Calu3 (cell line): ENCODE results near the gene MTHFD1. TPM values are rescaled to one million over a fixed set of nuclear protein-coding genes. Genes with fewer than 3 reads are reported as not detected.
A peak's percentile ranks its signal among the peaks of the same experiment; 100 is the strongest.

Source experiments
- BruUV-seq: library from RNA; stranded (reverse); fragments of 400-500 nt; replicated peaks from 2 replicates; lab custom pipeline; 2021; lab: Mats Ljungman, UMichigan
- CTCF ChIA-PET: fragments of 300-600 bp; sonication (Branson Sonifier 250); formaldehyde crosslinking; loops from one replicate; lab custom pipeline; 2022; ENCODE audit warnings: antibody characterized with exemption; lab: Charles Lee
- DNase-seq: peaks from one replicate; pipeline ENCODE4 v3.0.0; 2022
- H3K27ac Mint-ChIP-seq: one replicate; pipeline ENCODE4 v1.8.0; 2022; ENCODE audit warnings: mixed read lengths; ENCODE audit not compliant: unreplicated experiment
- H3K27me3 Mint-ChIP-seq: one replicate; pipeline ENCODE4 v1.8.0; 2022; ENCODE audit warnings: mixed read lengths; ENCODE audit not compliant: unreplicated experiment
- H3K36me3 Mint-ChIP-seq: one replicate; pipeline ENCODE4 v1.8.0; 2022; ENCODE audit warnings: mild to moderate bottlenecking, moderate library complexity, mixed read lengths; ENCODE audit not compliant: insufficient read depth, unreplicated experiment
- H3K4me1 Mint-ChIP-seq: one replicate; pipeline ENCODE4 v1.8.0; 2022; ENCODE audit warnings: mild to moderate bottlenecking, low read depth, mixed read lengths; ENCODE audit not compliant: unreplicated experiment
- H3K4me3 Mint-ChIP-seq: one replicate; pipeline ENCODE4 v1.8.0; 2022; ENCODE audit warnings: mild to moderate bottlenecking, low read depth, moderate library complexity, mixed read lengths; ENCODE audit not compliant: unreplicated experiment
- H3K9me3 Mint-ChIP-seq: one replicate; pipeline ENCODE4 v1.8.0; 2022; ENCODE audit warnings: low read depth, mixed read lengths; ENCODE audit not compliant: unreplicated experiment
- CTCF ChIP-seq: fragments of 200-600 bp; IDR thresholded peaks from one replicate; pipeline ENCODE4 v1.8.0; 2022; ENCODE audit warnings: antibody characterized with exemption; ENCODE audit not compliant: unreplicated experiment
- intact Hi-C: fragments of 100-400 bp; cut with micrococcal nuclease; formaldehyde crosslinking; loops from one replicate; pipeline ENCODE4 v1.10.0; 2022; ENCODE audit not compliant: unreplicated experiment
- total RNA-seq: library from RNA; stranded (reverse); gene quantifications from 2 replicates; pipeline ENCODE4 v1.2.3, GENCODE V29; 2022

Gene MTHFD1
- total RNA-seq, 1 experiment from 2014 or later = 164 TPM

DNA sequence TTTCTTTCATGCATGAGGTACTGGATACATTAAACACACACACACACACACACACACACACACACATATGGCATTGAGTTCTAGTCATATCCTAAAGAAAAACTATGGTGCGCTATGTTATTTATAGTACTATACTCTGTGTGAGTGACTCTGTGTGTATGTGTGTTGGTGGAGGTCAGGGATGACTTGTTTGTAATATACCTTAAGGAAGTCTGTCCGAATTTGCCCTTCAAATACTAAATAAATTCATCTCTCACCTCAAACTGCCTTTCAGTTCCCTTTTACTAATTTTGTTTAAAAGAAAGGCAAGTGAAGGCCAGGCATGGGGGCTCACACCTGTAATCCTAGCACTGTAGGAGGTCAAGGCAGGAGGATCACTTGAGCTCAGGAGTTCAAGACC lies 75.0 kb downstream of the MTHFD1 start:
- CTCF ChIA-PET = interaction anchor here (0.6 kb wide), 1 partner anchor 295 kb away, joined by 3 read pairs; no protein-coding TSS in a partner anchor
- no peak for TF ChIP-seq CTCF
- no peak overlapping the region for H3K27ac Mint-ChIP-seq
- intact Hi-C loops = no loop called here
- no peaks in the 10 kb centered on the region for H3K4me1 Mint-ChIP-seq
- DNase-seq = no peak
- no peak overlapping the region for H3K4me3 Mint-ChIP-seq
- H3K36me3 Mint-ChIP-seq = peaks cover 31% of the 10 kb centered on the region
- H3K9me3 Mint-ChIP-seq = no peaks in the 10 kb centered on the region
- no peaks in the 10 kb centered on the region for H3K27me3 Mint-ChIP-seq
- no TSS peak for BruUV-seq

DNA sequence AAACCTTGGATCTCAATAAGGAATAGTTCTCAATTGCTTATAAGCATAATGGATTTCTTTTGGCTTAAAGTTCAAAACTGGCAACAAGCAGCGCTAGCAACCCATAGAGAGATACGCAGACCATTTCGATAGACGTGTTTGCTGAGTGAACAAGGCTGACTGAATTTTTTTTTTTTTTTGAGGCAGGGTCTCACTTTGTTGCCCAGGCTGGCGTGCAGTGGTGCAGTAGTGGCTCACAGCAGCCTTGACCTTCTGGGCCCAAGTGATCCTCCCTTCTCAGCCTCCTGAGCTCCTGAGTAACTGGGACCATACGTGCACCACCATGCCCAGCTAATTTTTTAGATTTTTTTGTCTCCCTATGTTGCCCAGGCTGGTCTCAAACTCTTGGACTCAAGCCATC lies 75.7 kb downstream of the MTHFD1 start:
- no TSS peak for BruUV-seq
- intact Hi-C loops = no loop called here

DNA sequence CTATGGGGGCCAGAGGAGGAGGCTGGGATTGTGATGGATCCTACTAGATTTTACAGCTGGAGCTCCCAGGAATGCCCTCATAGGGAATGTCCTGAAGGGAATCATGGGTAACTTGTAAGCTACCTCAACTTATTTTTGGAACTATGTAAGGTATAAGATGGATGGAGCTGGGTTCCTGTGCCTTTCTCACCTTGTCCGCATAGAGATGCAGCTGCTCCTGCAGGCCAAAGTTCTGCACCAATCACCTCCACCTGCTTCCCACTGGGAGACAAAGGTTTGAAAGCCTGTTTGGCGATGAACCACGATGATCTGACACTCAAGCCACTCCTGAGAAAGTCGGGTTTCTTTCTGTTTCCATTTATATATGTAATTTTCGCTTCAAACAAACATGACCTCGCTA lies 76.5 kb downstream of the MTHFD1 start:
- peaks cover 31% of the 10 kb centered on the region for H3K36me3 Mint-ChIP-seq
- H3K4me3 Mint-ChIP-seq = peak overlapping the region; percentile 73
- H3K27ac Mint-ChIP-seq = no peak overlapping the region
- H3K27me3 Mint-ChIP-seq = no peaks in the 10 kb centered on the region
- intact Hi-C loops = no loop called here
- no TSS peak for BruUV-seq
- no peaks in the 10 kb centered on the region for H3K4me1 Mint-ChIP-seq
- no peak for DNase-seq
- no peak for TF ChIP-seq CTCF
- H3K9me3 Mint-ChIP-seq = no peaks in the 10 kb centered on the region
- CTCF ChIA-PET = no interaction called here

More for the DNA sequence above, 75.7 kb downstream of the MTHFD1 start:
- Mint-ChIP-seq H3K27ac (no peak overlapping the region), H3K9me3 (no peaks in the 10 kb centered on the region), H3K4me1 (no peaks in the 10 kb centered on the region), H3K27me3 (no peaks in the 10 kb centered on the region), H3K4me3 (no peak overlapping the region), H3K36me3 (peaks cover 31% of the 10 kb centered on the region)
- no peak for TF ChIP-seq CTCF
- CTCF ChIA-PET = interaction anchor here (0.6 kb wide), 1 partner anchor 295 kb away, joined by 3 read pairs; no protein-coding TSS in a partner anchor
- DNase-seq = no peak

DNA sequence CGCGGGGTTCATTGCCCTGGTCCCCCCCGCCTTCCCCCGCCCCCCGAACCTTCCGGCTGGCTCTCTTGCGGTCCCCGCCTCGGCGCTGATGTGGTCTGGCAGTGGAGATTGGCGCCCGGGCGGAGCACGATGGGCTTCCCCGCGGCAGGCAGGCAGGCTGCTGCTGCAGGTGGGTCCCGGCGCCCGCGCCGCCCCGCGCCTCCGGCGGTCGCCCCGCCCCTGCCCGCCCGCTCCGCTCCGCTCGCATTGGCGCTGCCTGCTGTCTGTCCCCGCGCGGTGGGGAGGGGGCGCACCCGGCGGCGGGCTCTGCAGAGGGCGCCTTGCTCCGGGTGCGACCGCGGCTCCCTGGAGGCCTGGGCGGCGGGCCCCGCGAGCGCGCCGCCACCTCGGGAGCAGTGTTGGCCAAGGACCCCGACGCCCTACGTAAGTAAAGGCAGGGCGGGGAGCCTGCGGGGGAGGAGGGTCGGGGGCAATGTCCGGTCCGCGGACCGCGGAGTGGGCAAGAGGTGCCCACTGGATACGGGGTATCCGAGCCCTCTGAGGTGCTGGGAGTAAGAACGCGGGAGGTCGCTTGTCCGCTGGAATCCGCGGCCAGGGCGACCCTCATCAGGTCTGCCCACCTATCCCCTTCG lies 77.2 kb downstream of the MTHFD1 start, which contains the start of gene AKAP5:
Gene AKAP5 (plus strand): TSS at position 309 of the 632 bp plus-strand sequence. CDS start 2,896 bp downstream, outside the sequence.
- Mint-ChIP-seq H3K27ac (peak within 1 kb of the TSS; percentile 16), H3K27me3 (no peaks in the 10 kb centered on the region), H3K9me3 (no peaks in the 10 kb centered on the region), H3K36me3 (peaks cover 31% of the 10 kb centered on the region), H3K4me1 (no peaks in the 10 kb centered on the region), H3K4me3 (peak within 1 kb of the TSS; percentile 73)
- peak; percentile 69 for DNase-seq
- BruUV-seq = no TSS peak
- intact Hi-C loops = no loop called here
- TF ChIP-seq CTCF = no peak
- CTCF ChIA-PET = interaction anchor here (1.3 kb wide), 1 partner anchor 35 kb away, joined by 5 read pairs; no protein-coding TSS in a partner anchor
